Measurements from ENCODE around the gene ABHD12B. TPM values are rescaled to one million over a fixed set of nuclear protein-coding genes. Genes with fewer than 3 reads are reported as not detected.

ABHD12B gene
- total RNA-seq, 2 donors from 2014 or later, result 0.80 to 55.0 TPM

DNA sequence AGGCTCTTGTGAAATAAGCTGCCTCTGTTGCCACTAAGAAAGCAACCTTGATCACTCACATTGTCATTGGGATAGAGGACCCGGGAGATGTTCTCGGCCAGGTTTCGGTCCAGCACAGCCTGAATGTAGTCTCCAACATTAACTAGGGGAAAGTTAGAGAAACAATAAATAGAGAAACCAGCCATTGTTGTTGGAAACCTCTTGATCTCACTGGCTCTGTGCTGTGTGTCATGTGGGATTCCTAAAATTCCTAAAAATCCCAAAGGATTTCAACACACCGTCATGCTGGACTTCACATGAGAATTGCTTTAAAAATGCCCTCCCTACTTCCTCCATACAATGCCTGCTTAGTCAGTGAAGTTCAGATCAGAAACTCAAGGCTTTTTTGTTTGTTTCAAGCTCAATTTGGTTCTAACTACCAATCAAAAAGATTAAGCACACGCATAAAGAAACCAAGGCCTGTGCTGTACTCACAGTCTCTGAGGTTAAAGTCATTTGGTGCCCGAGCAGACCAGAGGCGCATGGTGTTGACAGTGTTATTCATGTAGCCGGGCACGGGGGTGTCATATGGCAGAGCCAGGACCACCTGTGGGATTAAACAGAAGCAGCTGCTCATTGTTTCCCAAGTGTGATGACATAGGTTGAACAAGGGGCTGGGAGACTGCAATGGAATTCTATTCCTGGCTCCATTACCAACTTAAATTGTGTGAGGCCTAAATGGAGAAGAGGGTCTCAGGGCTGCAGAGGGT lies 48.8 kb downstream of the ABHD12B start:
- H3K9me3 Mint-ChIP-seq, result no peaks in the 10 kb centered on the region
- H3K27me3 Mint-ChIP-seq (ENCODE audit: insufficient read depth), result no peaks in the 10 kb centered on the region
- Histone ChIP-seq H3K4me1 (ENCODE audit: control insufficient read depth, insufficient read depth, low read length) (no peaks in the 10 kb centered on the region), H3K4me3 (ENCODE audit: low read length) (no peak overlapping the region), H3K9ac (ENCODE audit: extremely low read depth, low read length, poor library complexity, severe bottlenecking) (no peak overlapping the region), H3K9me3 (ENCODE audit: control insufficient read depth, low read length) (no peaks in the 10 kb centered on the region), H3K36me3 (ENCODE audit: control insufficient read depth, insufficient read depth, low read length) (no peaks in the 10 kb centered on the region), H3K27ac (ENCODE audit: low read depth, low read length) (peak overlapping the region; percentile 30), H3K27me3 (ENCODE audit: control insufficient read depth, insufficient read depth, low read length, poor library complexity, severe bottlenecking) (no peaks in the 10 kb centered on the region)
- H3K27ac Mint-ChIP-seq, result no peak overlapping the region
- peaks cover 50% of the 10 kb centered on the region for H3K36me3 Mint-ChIP-seq (ENCODE audit: low read depth)
- H3K4me3 Mint-ChIP-seq, result no peak overlapping the region
- DNase-seq, result no peak
- TF ChIP-seq, protein P1, sequence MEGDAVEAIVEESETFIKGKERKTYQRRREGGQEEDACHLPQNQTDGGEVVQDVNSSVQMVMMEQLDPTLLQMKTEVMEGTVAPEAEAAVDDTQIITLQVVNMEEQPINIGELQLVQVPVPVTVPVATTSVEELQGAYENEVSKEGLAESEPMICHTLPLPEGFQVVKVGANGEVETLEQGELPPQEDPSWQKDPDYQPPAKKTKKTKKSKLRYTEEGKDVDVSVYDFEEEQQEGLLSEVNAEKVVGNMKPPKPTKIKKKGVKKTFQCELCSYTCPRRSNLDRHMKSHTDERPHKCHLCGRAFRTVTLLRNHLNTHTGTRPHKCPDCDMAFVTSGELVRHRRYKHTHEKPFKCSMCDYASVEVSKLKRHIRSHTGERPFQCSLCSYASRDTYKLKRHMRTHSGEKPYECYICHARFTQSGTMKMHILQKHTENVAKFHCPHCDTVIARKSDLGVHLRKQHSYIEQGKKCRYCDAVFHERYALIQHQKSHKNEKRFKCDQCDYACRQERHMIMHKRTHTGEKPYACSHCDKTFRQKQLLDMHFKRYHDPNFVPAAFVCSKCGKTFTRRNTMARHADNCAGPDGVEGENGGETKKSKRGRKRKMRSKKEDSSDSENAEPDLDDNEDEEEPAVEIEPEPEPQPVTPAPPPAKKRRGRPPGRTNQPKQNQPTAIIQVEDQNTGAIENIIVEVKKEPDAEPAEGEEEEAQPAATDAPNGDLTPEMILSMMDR (conservative IDR thresholded peaks at IDR 0.05), result no peak
- WGBS, 2 experiments (ENCODE audit: insufficient coverage in 1 of 2, insufficient read length in 1 of 2), result 75 to 93% methylated on average over 4 to 9 of the region's 9 CpGs
- peaks cover 11% of the 10 kb centered on the region for H3K4me1 Mint-ChIP-seq

DNA sequence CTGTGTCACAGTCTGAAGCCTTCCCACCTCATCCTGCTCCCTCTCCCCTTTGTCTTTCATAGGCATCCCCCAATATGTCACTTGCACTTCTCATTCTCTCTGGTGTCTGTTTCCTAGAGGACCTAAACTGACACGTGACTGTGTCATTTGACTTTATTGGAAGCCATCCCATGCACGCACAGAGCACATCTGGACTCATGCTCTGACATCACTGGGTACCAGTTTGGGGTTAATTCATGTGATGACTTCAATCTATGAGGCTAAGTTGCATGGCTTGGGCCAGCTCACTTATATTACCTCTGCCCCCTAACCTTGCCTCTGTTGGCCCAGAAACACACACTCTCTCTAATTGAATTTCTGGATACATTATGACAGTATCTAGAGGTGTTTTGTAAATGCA lies 51.0 kb downstream of the ABHD12B start:
- H3K27ac ChIP-seq (ENCODE audit: low read depth, low read length), result no peak overlapping the region
- no peak overlapping the region for H3K9ac ChIP-seq (ENCODE audit: extremely low read depth, low read length, poor library complexity, severe bottlenecking)
- TF ChIP-seq, protein P1 (conservative IDR thresholded peaks at IDR 0.05), result no peak
- Mint-ChIP-seq H3K27ac (no peak overlapping the region), H3K36me3 (ENCODE audit: low read depth) (peaks cover 34% of the 10 kb centered on the region), H3K4me1 (peaks cover 6% of the 10 kb centered on the region), H3K4me3 (no peak overlapping the region), H3K27me3 (ENCODE audit: insufficient read depth) (no peaks in the 10 kb centered on the region), H3K9me3 (no peaks in the 10 kb centered on the region)
- WGBS, 2 experiments (ENCODE audit: insufficient coverage in 1 of 2, insufficient read length in 1 of 2), result 94 to 100% methylated on average over 2 of the region's 2 CpGs
- H3K36me3 ChIP-seq (ENCODE audit: control insufficient read depth, insufficient read depth, low read length), result no peaks in the 10 kb centered on the region
- no peaks in the 10 kb centered on the region for H3K9me3 ChIP-seq (ENCODE audit: control insufficient read depth, low read length)
- no peaks in the 10 kb centered on the region for H3K4me1 ChIP-seq (ENCODE audit: control insufficient read depth, insufficient read depth, low read length)
- no peaks in the 10 kb centered on the region for H3K27me3 ChIP-seq (ENCODE audit: control insufficient read depth, insufficient read depth, low read length, poor library complexity, severe bottlenecking)
- no peak overlapping the region for H3K4me3 ChIP-seq (ENCODE audit: low read length)
- DNase-seq, result no peak

- DNase-seq, result no peak
- Histone ChIP-seq H3K9me3 (ENCODE audit: control insufficient read depth, low read length) (no peaks in the 10 kb centered on the region), H3K9ac (ENCODE audit: extremely low read depth, low read length, poor library complexity, severe bottlenecking) (no peak overlapping the region), H3K4me1 (ENCODE audit: control insufficient read depth, insufficient read depth, low read length) (no peaks in the 10 kb centered on the region), H3K27me3 (ENCODE audit: control insufficient read depth, insufficient read depth, low read length, poor library complexity, severe bottlenecking) (no peaks in the 10 kb centered on the region), H3K4me3 (ENCODE audit: low read length) (no peak overlapping the region), H3K36me3 (ENCODE audit: control insufficient read depth, insufficient read depth, low read length) (no peaks in the 10 kb centered on the region), H3K27ac (ENCODE audit: low read depth, low read length) (no peak overlapping the region)
- H3K36me3 Mint-ChIP-seq (ENCODE audit: low read depth), result peaks cover 31% of the 10 kb centered on the region
- H3K27ac Mint-ChIP-seq, result no peak overlapping the region
- no peak overlapping the region for H3K4me3 Mint-ChIP-seq
- TF ChIP-seq, protein P1 (conservative IDR thresholded peaks at IDR 0.05), result no peak
- H3K9me3 Mint-ChIP-seq, result no peaks in the 10 kb centered on the region
- H3K27me3 Mint-ChIP-seq (ENCODE audit: insufficient read depth), result no peaks in the 10 kb centered on the region
- whole genome bisulfite sequencing, 2 experiments (ENCODE audit: insufficient coverage in 1 of 2, insufficient read length in 1 of 2), result 85 to 90% methylated on average over 4 to 5 of the region's 6 CpGs
- peaks cover 6% of the 10 kb centered on the region for H3K4me1 Mint-ChIP-seq
Measured at GRCh38 chr14:50924236-50924635, 52.4 kb downstream of the ABHD12B start.

Data from endodermal cell (in vitro differentiated cells).